Liver (tissue), 9 donors: ENCODE measurements around the gene OLIG1. TPM values are rescaled to one million over a fixed set of nuclear protein-coding genes. Genes with fewer than 3 reads are reported as not detected.

Source experiments
- DNase-seq: peaks from one replicate; pipeline ENCODE4 v3.0.0-alpha.2; 2017; ENCODE audit warnings: low spot score
- H3K27ac ChIP-seq, 2 donors: one replicate each; pipeline ENCODE4 v1.7.0; 2013; ENCODE audit warnings: inconsistent platforms in 2 of 2, low read length in 2 of 2, control low read depth in 1 of 2, low read depth in 1 of 2, mild to moderate bottlenecking in 1 of 2
- H3K27me3 ChIP-seq, 4 donors: one replicate each; pipeline versions ENCODE4 v1.6.1 to v1.7.0; 2013; ENCODE audit warnings: low read length in 3 of 4, inconsistent platforms in 1 of 4, mild to moderate bottlenecking in 1 of 4, moderate library complexity in 1 of 4; ENCODE audit not compliant: control insufficient read depth in 4 of 4, insufficient read depth in 4 of 4
- H3K36me3 ChIP-seq, 4 donors: one replicate each; pipeline versions ENCODE4 v1.6.1 to v1.7.0; 2013; ENCODE audit warnings: low read length in 3 of 4, mild to moderate bottlenecking in 3 of 4, low read depth in 1 of 4, moderate library complexity in 1 of 4; ENCODE audit not compliant: control insufficient read depth in 4 of 4, insufficient read depth in 3 of 4
- H3K4me1 ChIP-seq, 4 donors: one replicate each; pipeline versions ENCODE4 v1.6.1 to v1.7.0; 2013; ENCODE audit warnings: low read length in 3 of 4, mild to moderate bottlenecking in 3 of 4, moderate library complexity in 1 of 4; ENCODE audit not compliant: control insufficient read depth in 4 of 4, insufficient read depth in 4 of 4
- H3K4me3 ChIP-seq, 3 donors: one replicate each; pipeline versions ENCODE4 v1.6.1 to v1.7.0; 2013; ENCODE audit warnings: low read length in 3 of 3, control low read depth in 1 of 3, low read depth in 1 of 3, mild to moderate bottlenecking in 1 of 3
- H3K9ac ChIP-seq, 2 donors: one replicate each; pipeline ENCODE4 v1.7.0; 2013; ENCODE audit warnings: low read length in 2 of 2, mild to moderate bottlenecking in 2 of 2, moderate library complexity in 2 of 2, control low read depth in 1 of 2, low read depth in 1 of 2
- H3K9me3 ChIP-seq, 4 donors: one replicate each; pipeline versions ENCODE4 v1.6.1 to v1.7.0; 2013; ENCODE audit warnings: low read length in 3 of 4; ENCODE audit not compliant: control insufficient read depth in 4 of 4
- ATF3 ChIP-seq: IDR thresholded peaks from 2 replicates; pipeline ENCODE4 v1.6.1; 2016; ENCODE audit warnings: antibody characterized with exemption
- CTCF ChIP-seq: fragments of 150-350 bp; IDR thresholded peaks from 2 replicates; pipeline ENCODE4 v1.5.1; 2017; ENCODE audit warnings: improper control_type of control experiment, low read depth, low read length; ENCODE audit not compliant: missing input control
- EGR1 ChIP-seq, 2 donors: IDR thresholded peaks; 2 replicates each; pipeline ENCODE4 v1.6.1; 2016 to 2018; ENCODE audit warnings: antibody characterized with exemption in 2 of 2, low read depth in 2 of 2
- FOXA1 ChIP-seq: IDR thresholded peaks from 2 replicates; pipeline ENCODE4 v1.6.1; 2016; ENCODE audit warnings: antibody characterized with exemption
- FOXA2 ChIP-seq: IDR thresholded peaks from 2 replicates; pipeline ENCODE4 v1.6.1; 2016; ENCODE audit warnings: antibody characterized with exemption
- GABPA ChIP-seq, 2 donors: IDR thresholded peaks in 1 of 2; conservative IDR thresholded peaks in 1 of 2; 2 replicates each; pipeline ENCODE4 v1.6.1; 2016; ENCODE audit warnings: antibody characterized with exemption in 2 of 2, mild to moderate bottlenecking in 1 of 2, moderate library complexity in 1 of 2
- HNF4A ChIP-seq, 2 donors: conservative IDR thresholded peaks; 2 replicates each; pipeline ENCODE4 v1.6.1; 2016; ENCODE audit warnings: antibody characterized with exemption in 2 of 2, mild to moderate bottlenecking in 2 of 2
- HNF4G ChIP-seq: IDR thresholded peaks from 2 replicates; pipeline ENCODE4 v1.6.1; 2016; ENCODE audit warnings: antibody characterized with exemption
- JUND ChIP-seq, 2 donors: IDR thresholded peaks; 2 replicates each; pipeline ENCODE4 v1.6.1; 2016; ENCODE audit warnings: antibody characterized with exemption in 2 of 2
- MAX ChIP-seq: IDR thresholded peaks from 2 replicates; pipeline ENCODE4 v1.6.1; 2016; ENCODE audit warnings: antibody characterized with exemption
- NR2F2 ChIP-seq: IDR thresholded peaks from 2 replicates; pipeline ENCODE4 v1.6.1; 2016; ENCODE audit warnings: antibody characterized with exemption
- REST ChIP-seq: IDR thresholded peaks from 2 replicates; pipeline ENCODE4 v1.6.1; 2016; ENCODE audit warnings: antibody characterized with exemption, mild to moderate bottlenecking
- RXRA ChIP-seq, 2 donors: IDR thresholded peaks; 2 replicates each; pipeline ENCODE4 v1.6.1; 2017 to 2018; ENCODE audit warnings: antibody characterized with exemption in 2 of 2, mild to moderate bottlenecking in 1 of 2
- SP1 ChIP-seq: IDR thresholded peaks from 2 replicates; pipeline ENCODE4 v1.6.1; 2018; ENCODE audit warnings: antibody characterized with exemption, mild to moderate bottlenecking
- TAF1 ChIP-seq: conservative IDR thresholded peaks from 2 replicates; pipeline ENCODE4 v1.6.1; 2016; ENCODE audit warnings: antibody characterized with exemption, mild to moderate bottlenecking
- YY1 ChIP-seq: IDR thresholded peaks from 2 replicates; pipeline ENCODE4 v1.6.1; 2016; ENCODE audit warnings: antibody characterized with exemption, mild to moderate bottlenecking
- ZBTB33 ChIP-seq: IDR thresholded peaks from 2 replicates; pipeline ENCODE4 v1.6.1; 2016; ENCODE audit warnings: antibody characterized with exemption
- WGBS: extraction: QIAGEN DNeasy Blood & Tissue Kit; methylation state at CpG from one replicate; pipeline ENCODE4 v1.1.7; 2013; 5-methylcytosine and 5-hydroxymethylcytosine counted together
- polyA plus RNA-seq, 2 donors: library from polyadenylated mRNA; stranded (reverse) in 1 of 2; unstranded in 1 of 2; fragments of 200-250 nt in 1 of 2; fragments of >200 nt in 1 of 2; fragmentation: Nextera tagmentation in 1 of 2; extraction: Ambion mirVana in 1 of 2; gene quantifications; one replicate each; pipeline versions ENCODE4 v1.2.1 to v1.2.3, GENCODE V29; 2013 to 2015
- total RNA-seq, 2 donors: library from RNA; depleted of rRNA; stranded (reverse); fragments of >200 nt; gene quantifications; one replicate each; pipeline ENCODE4 v1.2.3, GENCODE V29; 2014
- donor health status: healthy.
- donor health status: healthy.
- donor health status: healthy.
- donor health status: healthy.
- donor health status: healthy.

Gene OLIG1
- total and polyA plus RNA-seq, 4 donors, result 0.19 TPM; not detected in 3

- TF ChIP-seq TAF1 (no peak), NR2F2 (no peak), EGR1 (IDR thresholded peaks at IDR 0.05; ENCODE audit: low read depth in 2 of 2) (no peak), FOXA1 (no peak), JUND (IDR thresholded peaks at IDR 0.05) (no peak)
These were observed 5.1 kb upstream of the OLIG1 start (continued) for GRCh38 chr21:33064623-33065390.

- Histone ChIP-seq H3K27ac (no peak overlapping the region), H3K36me3 (no peaks in the 10 kb centered on the region), H3K9me3 (peaks cover 0 to 3% (median 1%) of the 10 kb centered on the region in 4 donors), H3K27me3 (peaks cover 6 to 16% (median 10%) of the 10 kb centered on the region in 4 donors), H3K4me3 (no peak overlapping the region), H3K9ac (no peak overlapping the region), H3K4me1 (peaks cover 15 to 24% (median 23%) of the 10 kb centered on the region in 4 donors)
- no peak for DNase-seq
- TF ChIP-seq RXRA (IDR thresholded peaks at IDR 0.05) (no peak), REST (no peak), FOXA1 (no peak), NR2F2 (no peak), MAX (no peak), TAF1 (no peak), FOXA2 (no peak), HNF4A (conservative IDR thresholded peaks at IDR 0.05) (no peak)
- 91% methylated on average over 7 of the region's 7 CpGs for WGBS
These were observed 2.9 kb upstream of the OLIG1 start for GRCh38 chr21:33067043-33067442.

- H3K9me3 ChIP-seq, result peaks cover 0 to 3% (median 1%) of the 10 kb centered on the region in 4 donors
- no peaks in the 10 kb centered on the region for H3K36me3 ChIP-seq
- DNase-seq, result no peak
- H3K9ac ChIP-seq, result no peak overlapping the region
- WGBS, result 66% methylated on average over 4 of the region's 4 CpGs
- no peak overlapping the region for H3K4me3 ChIP-seq
- H3K4me1 ChIP-seq, result peaks cover 15 to 26% (median 26%) of the 10 kb centered on the region in 4 donors
- H3K27me3 ChIP-seq, result peaks cover 6 to 16% (median 11%) of the 10 kb centered on the region in 4 donors
- no peak overlapping the region for H3K27ac ChIP-seq
- TF ChIP-seq EGR1 (IDR thresholded peaks at IDR 0.05; ENCODE audit: low read depth in 2 of 2), result no peak
- no peak for TF ChIP-seq REST
- no peak for TF ChIP-seq ZBTB33
- TF ChIP-seq NR2F2, result no peak
- no peak for TF ChIP-seq ATF3
- TF ChIP-seq MAX, result no peak
- no peak for TF ChIP-seq SP1
- TF ChIP-seq FOXA1, result no peak
- TF ChIP-seq JUND (IDR thresholded peaks at IDR 0.05), result no peak
- no peak for TF ChIP-seq YY1
- TF ChIP-seq GABPA (IDR thresholded peaks at IDR 0.05 in 1 of 2, conservative IDR thresholded peaks at IDR 0.05 in 1 of 2), result no peak
- no peak for TF ChIP-seq RXRA (IDR thresholded peaks at IDR 0.05)
- no peak for TF ChIP-seq HNF4G
- TF ChIP-seq CTCF, result no peak
- no peak for TF ChIP-seq TAF1
These were observed 2.5 kb upstream of the OLIG1 start for GRCh38 chr21:33067457-33067856.
